Spleen (tissue), 7 donors: ENCODE data around the gene ZDHHC14.

Source experiments
- POLR2AphosphoS5 ChIP-seq, 3 donors: sonication (generic); formaldehyde crosslinking; IDR thresholded peaks; one replicate each; pipeline ENCODE4 v1.5.1; 2017; ENCODE audit warnings: antibody characterized with exemption in 3 of 3
- TF ChIP-seq, protein P1 (sequence below), 11 experiments: fragments of 200-600 bp in 7 of 11; fragments of 450-650 bp in 4 of 11; sonication (generic) in 4 of 11; IDR thresholded peaks in 8 of 11; conservative IDR thresholded peaks in 3 of 11; 1 replicate in 7 of 11; 2 replicates in 4 of 11; pipeline versions ENCODE4 v1.4.0 to v1.8.0; 2016 to 2021; ENCODE audit warnings: antibody characterized with exemption in 11 of 11, inconsistent platforms in 4 of 11, mild to moderate bottlenecking in 1 of 11
- donor health status: DM: no; HTN: no; CAD: no; lungs with moderate emphysema.
- donor health status: DM: no; HTN: no; CAD: no.
- donor health status: DM: no; HTN: no; CAD: no.

GRCh38 chr6:157379656-157380457 is 1.1 kb upstream of the ZDHHC14 start:
- peak; percentile 73 to 76 (median 74) for TF ChIP-seq POLR2AphosphoS5 (IDR thresholded peaks at IDR 0.05)
- TF ChIP-seq, protein P1, sequence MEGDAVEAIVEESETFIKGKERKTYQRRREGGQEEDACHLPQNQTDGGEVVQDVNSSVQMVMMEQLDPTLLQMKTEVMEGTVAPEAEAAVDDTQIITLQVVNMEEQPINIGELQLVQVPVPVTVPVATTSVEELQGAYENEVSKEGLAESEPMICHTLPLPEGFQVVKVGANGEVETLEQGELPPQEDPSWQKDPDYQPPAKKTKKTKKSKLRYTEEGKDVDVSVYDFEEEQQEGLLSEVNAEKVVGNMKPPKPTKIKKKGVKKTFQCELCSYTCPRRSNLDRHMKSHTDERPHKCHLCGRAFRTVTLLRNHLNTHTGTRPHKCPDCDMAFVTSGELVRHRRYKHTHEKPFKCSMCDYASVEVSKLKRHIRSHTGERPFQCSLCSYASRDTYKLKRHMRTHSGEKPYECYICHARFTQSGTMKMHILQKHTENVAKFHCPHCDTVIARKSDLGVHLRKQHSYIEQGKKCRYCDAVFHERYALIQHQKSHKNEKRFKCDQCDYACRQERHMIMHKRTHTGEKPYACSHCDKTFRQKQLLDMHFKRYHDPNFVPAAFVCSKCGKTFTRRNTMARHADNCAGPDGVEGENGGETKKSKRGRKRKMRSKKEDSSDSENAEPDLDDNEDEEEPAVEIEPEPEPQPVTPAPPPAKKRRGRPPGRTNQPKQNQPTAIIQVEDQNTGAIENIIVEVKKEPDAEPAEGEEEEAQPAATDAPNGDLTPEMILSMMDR (IDR thresholded peaks at IDR 0.05 in 8 of 11, conservative IDR thresholded peaks at IDR 0.05 in 3 of 11): no peak
